Dedifferentiated amniotic fluid mesenchymal stem cell (primary cell): Measurements from ENCODE around the gene SGTA.
A peak's percentile ranks its signal among the peaks of the same experiment; 100 is the strongest.
"Not testable (repeated sequence)": the region's sequence is repeated elsewhere in the genome, so short reads cannot be mapped to it uniquely, and the experiment has no call there.

Experiments
- DNase-seq: peaks from one replicate; pipeline ENCODE4 v3.0.0-alpha.2; 2016; ENCODE audit errors: extremely low spot score

The SGTA gene

GRCh38 chr19:2793126-2793525 is 10.1 kb upstream of the SGTA start:
- DNase-seq, result no peak

- not testable (repeated sequence) for DNase-seq
These were observed 9.6 kb upstream of the SGTA start for GRCh38 chr19:2792666-2793065.

- DNase-seq, result no peak
These were observed 8.8 kb upstream of the SGTA start for GRCh38 chr19:2791876-2792275.

GRCh38 chr19:2791440-2791839 is 8.4 kb upstream of the SGTA start:
- DNase-seq, result no peak

- no peak for DNase-seq
These were observed 7.6 kb upstream of the SGTA start for GRCh38 chr19:2790557-2791271.

GRCh38 chr19:2790194-2790556 is 7.1 kb upstream of the SGTA start:
- DNase-seq, result no peak

- no peak for DNase-seq
These were observed 5.2 kb upstream of the SGTA start for GRCh38 chr19:2788237-2788636.

GRCh38 chr19:2787115-2787514 is 4.0 kb upstream of the SGTA start:
- DNase-seq, result no peak

GRCh38 chr19:2785244-2785997 is 2.3 kb upstream of the SGTA start, which contains the start of gene THOP1:
THOP1 (plus strand) TSS chr19:2785503; CDS start chr19:2785663, 160 bp downstream.
- peak; percentile 99 for DNase-seq

- DNase-seq, result no peak
These were observed 690 bp upstream of the SGTA start for GRCh38 chr19:2783781-2784145.

GRCh38 chr19:2782329-2782935 is 641 bp downstream of the SGTA start:
- DNase-seq, result no peak

GRCh38 chr19:2780284-2780683 is 2.8 kb downstream of the SGTA start:
- no peak for DNase-seq

- no peak for DNase-seq
These were observed 3.8 kb downstream of the SGTA start for GRCh38 chr19:2779121-2779740.

GRCh38 chr19:2777952-2778683 is 5.0 kb downstream of the SGTA start:
- DNase-seq, result no peak

- DNase-seq, result no peak
These were observed 7.3 kb downstream of the SGTA start for GRCh38 chr19:2775556-2776430.

GRCh38 chr19:2774953-2775555 is 8.0 kb downstream of the SGTA start:
- DNase-seq, result no peak

- DNase-seq, result no peak
These were observed 8.9 kb downstream of the SGTA start for GRCh38 chr19:2774083-2774679.

GRCh38 chr19:2771786-2772674 is 11.0 kb downstream of the SGTA start:
- no peak for DNase-seq
